HCEC 1CT (cell line): ENCODE results near the gene TMEM254.
"Not testable (repeated sequence)": the region's sequence is repeated elsewhere in the genome, so short reads cannot be mapped to it uniquely, and the experiment has no call there.

Experiments
- DNase-seq: peaks from one replicate; pipeline ENCODE4 v3.0.0-alpha.2; 2017

The TMEM254 gene

DNA sequence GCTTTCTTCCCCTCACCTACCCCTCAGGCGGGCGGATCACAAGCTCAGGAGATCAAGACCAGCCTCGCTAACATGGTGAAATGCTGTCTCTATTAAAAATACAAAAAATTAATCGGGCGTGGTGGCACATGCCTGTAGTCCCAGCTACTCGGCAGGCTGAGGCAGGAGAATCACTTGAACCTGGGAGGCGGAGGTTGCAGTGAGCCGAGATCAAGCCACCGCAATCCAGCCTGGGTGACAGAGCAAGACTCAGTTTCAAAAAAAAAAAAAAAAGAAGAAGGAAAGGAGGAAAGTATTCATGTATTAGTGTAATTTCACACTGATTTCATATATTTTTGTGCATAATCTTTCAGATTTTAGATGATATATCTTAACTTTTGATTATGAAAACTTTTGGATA lies 55.2 kb downstream of the TMEM254 start:
- not testable (repeated sequence) for DNase-seq

DNA sequence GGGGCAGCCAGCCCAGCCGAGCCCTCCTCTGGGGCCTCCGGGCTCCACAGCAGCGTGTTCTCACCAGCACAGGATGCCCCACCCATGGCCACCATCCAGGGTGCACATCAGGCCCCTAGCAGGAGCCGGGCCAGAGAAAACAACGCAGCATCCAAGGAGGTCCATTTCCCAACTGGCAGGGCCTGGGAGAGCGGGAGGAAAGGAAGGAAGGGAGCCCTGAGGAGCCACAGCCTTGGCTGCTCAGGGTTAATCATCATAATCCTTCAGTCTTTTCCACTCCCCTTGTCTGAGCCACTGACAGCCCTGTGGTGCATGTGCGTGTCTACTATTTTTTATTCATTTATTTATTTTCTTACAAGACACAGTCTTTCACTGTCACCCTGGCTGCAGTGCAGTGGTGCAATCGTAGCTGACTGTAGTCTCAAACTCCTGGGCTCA lies 57.7 kb downstream of the TMEM254 start:
- peak; percentile 85 for DNase-seq

- DNase-seq, result peak; percentile 71
Measured at GRCh38 chr10:80137031-80137862, 58.8 kb downstream of the TMEM254 start.

GRCh38 chr10:80137920-80138319 lies 59.5 kb downstream of the TMEM254 start:
- DNase-seq, result no peak

- no peak for DNase-seq
Measured at GRCh38 chr10:80139265-80139664, 60.8 kb downstream of the TMEM254 start.

GRCh38 chr10:80140251-80140650 lies 61.8 kb downstream of the TMEM254 start:
- DNase-seq, result no peak

- DNase-seq, result no peak
Measured at GRCh38 chr10:80141696-80142460, 63.4 kb downstream of the TMEM254 start.
